Measurements from ENCODE around the gene ZFTA.
"Not testable (repeated sequence)": the region's sequence is repeated elsewhere in the genome, so short reads cannot be mapped to it uniquely, and the experiment has no call there.

Gene ZFTA

DNA sequence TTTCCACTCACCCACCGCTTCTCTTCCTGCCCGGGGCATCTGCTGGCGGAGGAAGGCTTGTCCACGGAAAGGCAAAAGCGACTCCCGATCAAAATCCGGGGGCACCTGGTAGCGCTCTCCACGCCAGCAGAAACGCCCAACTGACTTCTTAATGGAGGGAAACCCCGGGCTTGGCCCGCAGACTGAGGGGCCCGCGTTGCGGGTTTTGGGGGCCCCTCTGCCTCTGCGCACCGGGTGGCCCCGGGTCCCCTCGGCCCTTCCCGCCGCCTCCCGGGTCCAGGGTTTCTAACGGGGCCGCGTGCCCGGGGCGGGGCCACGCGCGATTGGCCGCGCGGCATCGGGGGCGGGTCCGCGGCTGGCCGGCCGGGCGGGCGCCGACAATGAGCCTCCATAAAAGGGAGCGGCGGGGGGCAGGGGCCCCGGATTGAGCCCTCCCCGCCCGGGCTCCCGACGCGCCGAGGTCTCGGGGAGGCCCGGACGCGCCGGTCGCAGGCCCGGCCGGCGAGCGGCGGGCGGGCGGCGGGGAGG lies 44.5 kb upstream of the ZFTA start, which contains the start of gene SPINDOC:
SPINDOC (plus strand) TSS at position 422 of the 528 bp plus-strand sequence. CDS start 231 bp downstream, outside the sequence.
- H3K4me3 ChIP-seq (replicated peaks; ENCODE audit: low read depth, low read length): peak within 1 kb of the TSS; percentile 87
- no peak for DNase-seq (ENCODE audit: extremely low read depth, low read depth)
- TF ChIP-seq, protein P1, sequence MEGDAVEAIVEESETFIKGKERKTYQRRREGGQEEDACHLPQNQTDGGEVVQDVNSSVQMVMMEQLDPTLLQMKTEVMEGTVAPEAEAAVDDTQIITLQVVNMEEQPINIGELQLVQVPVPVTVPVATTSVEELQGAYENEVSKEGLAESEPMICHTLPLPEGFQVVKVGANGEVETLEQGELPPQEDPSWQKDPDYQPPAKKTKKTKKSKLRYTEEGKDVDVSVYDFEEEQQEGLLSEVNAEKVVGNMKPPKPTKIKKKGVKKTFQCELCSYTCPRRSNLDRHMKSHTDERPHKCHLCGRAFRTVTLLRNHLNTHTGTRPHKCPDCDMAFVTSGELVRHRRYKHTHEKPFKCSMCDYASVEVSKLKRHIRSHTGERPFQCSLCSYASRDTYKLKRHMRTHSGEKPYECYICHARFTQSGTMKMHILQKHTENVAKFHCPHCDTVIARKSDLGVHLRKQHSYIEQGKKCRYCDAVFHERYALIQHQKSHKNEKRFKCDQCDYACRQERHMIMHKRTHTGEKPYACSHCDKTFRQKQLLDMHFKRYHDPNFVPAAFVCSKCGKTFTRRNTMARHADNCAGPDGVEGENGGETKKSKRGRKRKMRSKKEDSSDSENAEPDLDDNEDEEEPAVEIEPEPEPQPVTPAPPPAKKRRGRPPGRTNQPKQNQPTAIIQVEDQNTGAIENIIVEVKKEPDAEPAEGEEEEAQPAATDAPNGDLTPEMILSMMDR (IDR thresholded peaks at IDR 0.05; ENCODE audit: low read depth, low read length, missing control alignments): no peak

DNA sequence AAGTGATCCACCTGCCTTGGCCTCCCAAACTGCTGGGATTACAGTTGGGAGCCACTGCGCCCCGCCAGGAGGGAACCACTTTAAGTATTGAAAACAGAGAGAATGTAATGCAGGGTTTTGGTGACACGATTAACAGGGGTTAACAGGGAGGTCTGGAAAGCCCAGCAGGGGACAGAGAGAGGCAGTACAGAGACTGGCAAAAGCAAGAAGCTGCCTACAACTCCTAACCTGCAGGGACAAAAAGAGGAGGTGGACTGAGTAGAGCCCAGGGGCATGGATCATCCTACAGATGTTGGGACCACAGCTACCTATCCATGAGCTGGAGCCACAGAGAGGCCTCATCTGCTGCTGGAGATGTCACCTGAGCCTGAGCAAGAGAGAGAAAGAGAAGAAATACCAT lies 42.9 kb upstream of the ZFTA start:
- H3K4me3 ChIP-seq (replicated peaks; ENCODE audit: low read depth, low read length): no peak overlapping the region
- no peak for DNase-seq (ENCODE audit: extremely low read depth, low read depth)
- TF ChIP-seq, protein P1 (IDR thresholded peaks at IDR 0.05; ENCODE audit: low read depth, low read length, missing control alignments): no peak

DNA sequence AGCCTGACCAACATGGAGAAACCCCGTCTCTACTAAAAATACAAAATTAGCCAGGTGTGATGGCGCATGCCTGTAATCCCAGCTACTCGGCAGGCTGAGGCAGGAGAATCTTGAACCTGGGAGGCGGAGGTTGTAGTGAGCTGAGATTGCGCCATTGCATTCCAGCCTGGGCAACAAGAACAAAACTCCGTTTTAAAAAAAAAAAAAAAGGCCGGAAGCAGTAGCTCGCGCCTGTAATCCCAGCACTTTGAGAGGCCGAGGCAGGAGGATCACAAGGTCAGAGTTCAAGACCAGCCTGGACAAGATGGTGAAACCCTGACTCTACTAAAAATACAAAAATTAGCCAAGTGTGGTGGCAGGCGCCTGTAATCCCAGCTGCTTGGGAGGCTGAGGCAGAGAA lies 41.8 kb upstream of the ZFTA start:
- H3K4me3 ChIP-seq (replicated peaks; ENCODE audit: low read depth, low read length); DNase-seq (ENCODE audit: extremely low read depth, low read depth): not testable (repeated sequence)

DNA sequence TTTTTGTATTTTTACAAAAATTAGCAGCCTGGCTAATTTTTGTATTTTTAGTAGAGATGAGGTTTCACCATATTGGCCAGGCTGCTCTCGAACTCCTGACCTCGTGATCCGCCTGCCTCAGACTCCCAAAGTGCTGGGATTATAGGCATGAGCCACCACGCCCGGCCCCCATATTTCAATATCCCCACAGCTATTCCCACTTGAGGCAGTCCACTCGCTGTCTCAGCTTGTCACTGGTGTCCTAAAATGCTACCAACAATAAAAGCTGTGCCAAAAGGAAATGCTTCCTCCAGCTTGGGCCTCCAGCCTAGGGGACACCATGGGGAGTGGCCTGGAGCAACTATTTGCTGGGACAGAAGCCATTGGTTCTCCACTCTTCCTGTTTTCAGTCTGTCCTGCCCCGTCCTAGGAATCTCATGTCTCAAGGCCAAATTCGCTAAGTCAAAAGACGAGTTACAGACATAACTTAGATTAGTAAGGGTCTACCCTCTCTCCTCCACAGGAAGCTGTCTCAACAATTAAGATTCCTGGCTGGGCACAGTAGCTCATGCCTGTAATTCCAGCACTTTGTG lies 37.4 kb upstream of the ZFTA start:
- TF ChIP-seq, protein P1 (IDR thresholded peaks at IDR 0.05; ENCODE audit: low read depth, low read length, missing control alignments): no peak
- no peak for DNase-seq (ENCODE audit: extremely low read depth, low read depth)

DNA sequence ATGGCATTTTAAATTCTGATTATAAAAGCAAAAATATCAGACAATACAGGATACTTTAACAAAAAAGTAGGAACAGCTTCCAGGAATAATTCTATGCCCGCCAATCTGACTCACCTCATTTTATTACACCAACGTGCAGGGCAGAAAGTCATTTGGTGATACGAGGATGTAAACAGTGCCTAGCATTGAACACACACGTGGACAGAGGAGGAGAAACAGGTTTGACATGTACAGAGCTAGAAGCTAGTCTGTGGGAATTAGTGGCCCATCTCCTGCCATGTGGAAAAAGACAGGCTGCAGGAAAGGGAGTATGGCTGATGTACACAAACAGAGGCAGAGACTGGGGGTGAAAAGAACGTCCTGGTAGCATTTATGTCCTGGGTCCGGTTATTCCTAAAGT lies 35.7 kb upstream of the ZFTA start:
- H3K4me3 ChIP-seq (replicated peaks; ENCODE audit: low read depth, low read length): no peak overlapping the region
- no peak for DNase-seq (ENCODE audit: extremely low read depth, low read depth)
- TF ChIP-seq, protein P1 (IDR thresholded peaks at IDR 0.05; ENCODE audit: low read depth, low read length, missing control alignments): no peak

More for the DNA sequence above, 37.4 kb upstream of the ZFTA start:
- H3K4me3 ChIP-seq (replicated peaks; ENCODE audit: low read depth, low read length): no peak overlapping the region

DNA sequence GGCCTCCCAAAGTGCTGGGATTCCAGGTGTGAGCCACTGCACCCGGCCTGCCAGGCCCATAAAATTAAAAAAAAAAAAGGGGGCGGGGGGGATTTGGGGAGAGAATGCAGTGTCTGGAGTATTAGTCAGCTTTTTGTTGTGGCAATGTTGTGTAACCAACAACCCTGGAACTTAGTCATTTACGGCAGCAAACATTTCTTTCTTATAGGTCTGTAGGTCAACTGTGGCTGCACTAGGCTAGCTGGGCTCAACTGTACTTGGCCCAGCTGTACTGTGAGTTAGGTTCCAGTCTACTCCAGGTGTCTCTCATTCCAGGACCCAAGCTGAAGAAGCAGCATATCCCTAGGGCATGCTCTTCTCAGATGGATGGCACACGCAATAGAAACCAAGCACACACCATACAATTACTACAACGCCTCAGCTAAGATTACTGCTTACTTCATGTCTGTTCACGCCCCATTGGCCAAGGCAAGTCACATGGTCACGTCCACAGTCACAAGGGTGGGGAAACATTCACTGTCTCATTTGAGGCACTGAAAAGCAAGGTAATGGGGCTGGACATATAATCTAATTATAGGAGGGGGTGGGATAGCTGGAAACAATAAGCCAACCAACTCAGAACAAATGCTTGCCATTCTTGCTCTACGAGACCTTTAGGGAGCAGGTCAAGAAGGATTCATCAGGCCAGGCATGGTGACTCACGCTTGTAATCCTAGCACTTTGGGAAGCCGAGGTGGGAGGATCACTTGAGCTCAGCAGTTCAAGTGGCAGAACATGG lies 34.3 kb upstream of the ZFTA start:
- no peak overlapping the region for H3K4me3 ChIP-seq (replicated peaks; ENCODE audit: low read depth, low read length)
- TF ChIP-seq, protein P1 (IDR thresholded peaks at IDR 0.05; ENCODE audit: low read depth, low read length, missing control alignments): no peak
- DNase-seq (ENCODE audit: extremely low read depth, low read depth): no peak

DNA sequence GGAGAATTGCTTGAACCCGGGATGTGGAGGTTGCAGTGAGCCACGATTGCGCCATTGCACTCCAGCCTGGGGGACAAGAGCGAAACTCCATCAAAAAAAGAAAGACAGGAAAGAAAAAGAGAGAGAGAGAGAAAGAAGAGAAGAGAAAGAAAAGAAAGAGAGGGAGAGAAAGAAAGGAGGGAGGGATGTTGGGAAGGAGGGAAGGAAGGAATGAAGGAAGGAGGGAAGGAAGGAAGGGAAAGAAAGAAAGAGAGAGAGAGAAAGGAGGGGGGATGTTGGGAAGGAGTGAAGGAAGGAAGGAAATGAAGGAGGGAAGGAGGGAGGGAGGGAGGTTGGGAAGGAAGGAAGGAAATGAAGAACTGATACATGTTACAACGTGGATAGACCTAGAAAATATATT lies 32.3 kb upstream of the ZFTA start:
- TF ChIP-seq, protein P1 (IDR thresholded peaks at IDR 0.05; ENCODE audit: low read depth, low read length, missing control alignments): no peak
- DNase-seq (ENCODE audit: extremely low read depth, low read depth): no peak
- H3K4me3 ChIP-seq (replicated peaks; ENCODE audit: low read depth, low read length): no peak overlapping the region
